Testis (tissue), 5 donors: Measurements from ENCODE around the gene NANOS2. TPM values are rescaled to one million over a fixed set of nuclear protein-coding genes. Genes with fewer than 3 reads are reported as not detected.

ENCODE experiments used
- DNase-seq: peaks from one replicate; pipeline ENCODE4 v3.0.0-alpha.2; 2019
- H3K27ac ChIP-seq, 2 donors: fragments of 200-600 bp; sonication (generic); one replicate each; pipeline ENCODE4 v1.5.1; 2019
- H3K27me3 ChIP-seq: fragments of 200-600 bp; sonication (generic); one replicate; pipeline ENCODE4 v1.5.1; 2019
- H3K36me3 ChIP-seq: fragments of 200-600 bp; sonication (generic); one replicate; pipeline ENCODE4 v1.5.1; 2017; ENCODE audit warnings: low read depth; ENCODE audit errors: missing control alignments
- H3K4me1 ChIP-seq: fragments of 200-600 bp; sonication (generic); one replicate; pipeline ENCODE4 v1.5.1; 2019
- H3K4me3 ChIP-seq, 2 donors: fragments of 200-600 bp; sonication (generic); one replicate each; pipeline ENCODE4 v1.5.1; 2017 to 2019
- H3K9me3 ChIP-seq: fragments of 200-600 bp; sonication (generic); one replicate; pipeline ENCODE4 v1.5.1; 2017
- POLR2A ChIP-seq: fragments of 450-650 bp; IDR thresholded peaks from one replicate; pipeline ENCODE4 v1.6.1; 2017; ENCODE audit warnings: antibody characterized with exemption, mild to moderate bottlenecking, moderate library complexity
- WGBS, 2 donors: methylation state at CpG; one replicate each; pipeline ENCODE4 v1.1.5; 2018; 5-methylcytosine and 5-hydroxymethylcytosine counted together
- intact Hi-C: fragments of 100-400 bp; cut with DNase I; formaldehyde crosslinking; loops from one replicate; pipeline ENCODE4 v1.15.1; 2023; ENCODE audit warnings: low total_unique reads
- long read RNA-seq, 2 donors: transcript quantifications; one replicate each; lab custom pipeline, GENCODE V29; 2026
- polyA plus RNA-seq: library from polyadenylated mRNA; stranded (reverse); fragments of 350-450 nt; fragmentation: Illumina TruSeq; extraction: RNeasy Lipid Tissue Mini Kit (QIAGEN cat#74804); gene quantifications from one replicate; pipeline ENCODE4 v1.2.3, GENCODE V29; 2014; ENCODE audit warnings: low read depth, low replicate concordance; ENCODE audit not compliant: insufficient read depth
- total RNA-seq, 2 donors: library from RNA; depleted of rRNA; stranded (reverse); fragments of >200 nt; gene quantifications; one replicate each; pipeline ENCODE4 v1.2.3, GENCODE V29; 2016
- TF ChIP-seq, protein P1 (sequence below), 3 experiments: fragments of 450-650 bp in 2 of 3; fragments of 200-600 bp in 1 of 3; sonication (generic) in 1 of 3; IDR thresholded peaks; one replicate each; pipeline ENCODE4 v1.5.1; 2016 to 2019; ENCODE audit warnings: antibody characterized with exemption in 3 of 3, mild to moderate bottlenecking in 2 of 3, moderate library complexity in 1 of 3

The NANOS2 gene
- 1 to 10 TPM; 4.8 to 5.1 TPM for total RNA-seq
- 4.8 TPM for polyA plus RNA-seq
- long read RNA-seq, donor 1, transcript NANOS2-201 (1 exons, 1,657 nt) = major isoform, 9 of 9 reads
- long read RNA-seq, donor 1, partial matches to known transcripts = 0 of 9 reads
- long read RNA-seq, donor 1, other reads (novel, unspliced or antisense) = 0 of 9 reads
- long read RNA-seq, donor 2, transcript NANOS2-201 (1 exons, 1,657 nt) = major isoform, 16 of 16 reads
- long read RNA-seq, donor 2, partial matches to known transcripts = 0 of 16 reads
- long read RNA-seq, donor 2, other reads (novel, unspliced or antisense) = 0 of 16 reads

DNA sequence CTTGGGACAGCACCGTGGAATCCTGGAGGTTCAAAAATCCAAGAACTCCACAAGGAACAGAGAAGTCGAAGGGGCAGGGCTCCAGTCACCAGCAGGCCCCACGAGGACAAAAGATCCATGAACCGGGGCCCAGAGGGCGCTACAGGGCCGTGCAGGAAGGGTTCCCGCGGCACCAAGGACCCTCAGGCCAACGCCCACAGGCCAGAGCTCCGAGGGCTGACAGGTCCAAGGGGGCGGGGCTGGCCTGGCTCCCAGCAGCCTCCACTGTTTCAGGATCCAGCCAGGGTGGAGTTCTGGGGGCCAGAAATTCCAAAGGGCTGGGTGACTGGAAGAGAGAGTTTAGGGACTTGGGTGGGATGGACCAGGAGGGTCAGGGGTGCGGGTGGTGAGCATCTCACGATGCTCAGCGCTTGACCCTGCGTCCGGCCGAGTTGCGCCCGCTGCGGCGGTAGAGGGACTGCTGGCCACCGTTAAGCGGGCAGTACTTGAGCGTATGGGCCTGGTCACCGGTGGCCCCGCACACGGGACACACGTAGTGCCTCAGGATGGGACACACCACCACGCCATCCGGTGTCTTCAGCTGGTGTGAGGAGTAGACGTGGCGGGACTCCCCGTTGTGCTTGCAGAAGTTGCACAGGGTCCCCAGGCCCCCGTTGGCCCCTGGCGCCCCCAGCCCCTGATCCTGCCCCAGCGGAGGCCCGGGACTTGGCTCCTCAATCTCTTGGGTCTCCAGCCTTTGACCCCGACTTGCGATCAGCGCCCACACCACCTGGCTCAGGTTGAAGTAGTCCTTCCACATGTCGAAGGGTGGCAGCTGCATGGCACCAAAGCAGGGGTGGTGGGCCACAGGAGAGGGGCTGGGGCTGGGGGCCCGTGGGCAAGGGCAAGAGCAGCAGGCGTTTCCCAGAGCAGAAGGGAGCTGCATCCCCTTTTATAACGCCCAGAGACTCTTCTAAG is at the start of gene NANOS2:
TSS of gene NANOS2 (minus strand) at position 905 of the 957 bp plus-strand sequence. CDS start at position 820, 85 bp downstream.
- WGBS, 2 donors = 42 to 58% methylated on average over 5 to 41 of the region's 44 CpGs
- Histone ChIP-seq H3K4me1 (no peaks in the 10 kb centered on the region), H3K27ac (no peak within 1 kb of the TSS), H3K4me3 (peak within 1 kb of the TSS in 1 of 2 donors; percentile 14), H3K27me3 (no peaks in the 10 kb centered on the region), H3K9me3 (no peaks in the 10 kb centered on the region), H3K36me3 (no peaks in the 10 kb centered on the region)
- DNase-seq = no peak
- intact Hi-C loops = no loop called here
- TF ChIP-seq, protein P1, sequence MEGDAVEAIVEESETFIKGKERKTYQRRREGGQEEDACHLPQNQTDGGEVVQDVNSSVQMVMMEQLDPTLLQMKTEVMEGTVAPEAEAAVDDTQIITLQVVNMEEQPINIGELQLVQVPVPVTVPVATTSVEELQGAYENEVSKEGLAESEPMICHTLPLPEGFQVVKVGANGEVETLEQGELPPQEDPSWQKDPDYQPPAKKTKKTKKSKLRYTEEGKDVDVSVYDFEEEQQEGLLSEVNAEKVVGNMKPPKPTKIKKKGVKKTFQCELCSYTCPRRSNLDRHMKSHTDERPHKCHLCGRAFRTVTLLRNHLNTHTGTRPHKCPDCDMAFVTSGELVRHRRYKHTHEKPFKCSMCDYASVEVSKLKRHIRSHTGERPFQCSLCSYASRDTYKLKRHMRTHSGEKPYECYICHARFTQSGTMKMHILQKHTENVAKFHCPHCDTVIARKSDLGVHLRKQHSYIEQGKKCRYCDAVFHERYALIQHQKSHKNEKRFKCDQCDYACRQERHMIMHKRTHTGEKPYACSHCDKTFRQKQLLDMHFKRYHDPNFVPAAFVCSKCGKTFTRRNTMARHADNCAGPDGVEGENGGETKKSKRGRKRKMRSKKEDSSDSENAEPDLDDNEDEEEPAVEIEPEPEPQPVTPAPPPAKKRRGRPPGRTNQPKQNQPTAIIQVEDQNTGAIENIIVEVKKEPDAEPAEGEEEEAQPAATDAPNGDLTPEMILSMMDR (IDR thresholded peaks at IDR 0.05) = no peak
- no peak for TF ChIP-seq POLR2A

DNA sequence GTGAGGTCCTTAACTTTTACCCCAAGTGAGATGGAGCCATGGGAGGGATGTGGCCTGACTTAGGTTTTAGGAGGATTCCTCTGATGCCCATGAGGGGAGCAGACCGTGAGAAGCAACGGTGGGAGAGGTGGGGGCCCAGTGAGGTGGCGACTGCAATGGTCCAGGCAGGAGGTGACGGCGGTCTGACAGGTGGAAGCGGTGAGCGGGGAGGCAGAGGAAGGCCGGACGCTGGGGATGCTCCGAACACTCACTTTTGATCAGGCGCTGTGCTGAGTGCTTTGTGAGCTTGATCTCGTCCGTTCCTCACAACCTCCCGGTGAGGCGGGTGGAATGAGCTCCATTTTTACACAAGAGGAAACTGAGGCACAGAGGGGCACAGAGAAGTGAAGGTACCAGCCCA is 47.4 kb upstream of the NANOS2 start:
- Histone ChIP-seq H3K36me3 (no peaks in the 10 kb centered on the region), H3K4me3 (no peak overlapping the region), H3K4me1 (peaks cover 7% of the 10 kb centered on the region), H3K27me3 (no peaks in the 10 kb centered on the region), H3K9me3 (no peaks in the 10 kb centered on the region), H3K27ac (no peak overlapping the region)
- WGBS, 2 donors = 80 to 89% methylated on average over 14 to 15 of the region's 15 CpGs
- TF ChIP-seq, protein P1 (IDR thresholded peaks at IDR 0.05) = no peak
- TF ChIP-seq POLR2A = no peak
- intact Hi-C loops = no loop called here
- DNase-seq = no peak

DNA sequence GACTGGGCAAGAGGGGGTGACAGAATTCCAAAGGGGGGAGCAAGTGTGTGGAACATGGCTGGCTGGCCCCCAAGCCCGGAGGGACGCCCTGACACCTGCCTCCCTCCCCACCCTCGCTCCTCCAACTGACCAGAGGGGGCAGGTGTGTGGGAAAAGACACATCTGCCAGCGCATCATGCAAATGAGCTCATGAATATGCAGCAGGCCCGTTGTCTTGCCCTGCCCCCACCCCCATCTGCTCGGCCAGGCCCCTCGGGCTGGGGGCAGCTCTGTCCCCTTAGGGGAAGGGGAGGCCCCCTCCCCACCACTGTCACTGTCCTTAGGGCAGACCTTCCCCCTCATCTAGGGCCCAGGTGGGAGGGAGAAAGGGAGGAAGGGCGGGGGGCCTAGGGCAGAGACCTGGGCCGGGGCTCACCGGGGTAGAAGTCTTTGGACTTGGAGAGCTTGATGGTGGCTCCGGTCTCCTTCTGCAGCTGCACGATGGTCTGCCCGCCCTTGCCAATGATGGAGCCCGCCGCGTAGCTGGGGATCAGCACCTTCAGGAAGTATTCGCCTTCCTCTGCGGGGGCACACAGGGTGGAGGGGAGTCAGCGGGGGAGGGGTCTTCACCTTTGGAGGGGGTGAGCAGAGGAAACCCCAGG is 46.1 kb upstream of the NANOS2 start:
- WGBS, 2 donors = 12 to 16% methylated on average over 16 to 19 of the region's 19 CpGs
- intact Hi-C loops = no loop called here
- DNase-seq = peak; percentile 36
- Histone ChIP-seq H3K9me3 (no peaks in the 10 kb centered on the region), H3K36me3 (no peaks in the 10 kb centered on the region), H3K4me3 (no peak overlapping the region), H3K27me3 (no peaks in the 10 kb centered on the region), H3K27ac (no peak overlapping the region), H3K4me1 (peaks cover 7% of the 10 kb centered on the region)
- TF ChIP-seq, protein P1 (IDR thresholded peaks at IDR 0.05) = no peak

DNA sequence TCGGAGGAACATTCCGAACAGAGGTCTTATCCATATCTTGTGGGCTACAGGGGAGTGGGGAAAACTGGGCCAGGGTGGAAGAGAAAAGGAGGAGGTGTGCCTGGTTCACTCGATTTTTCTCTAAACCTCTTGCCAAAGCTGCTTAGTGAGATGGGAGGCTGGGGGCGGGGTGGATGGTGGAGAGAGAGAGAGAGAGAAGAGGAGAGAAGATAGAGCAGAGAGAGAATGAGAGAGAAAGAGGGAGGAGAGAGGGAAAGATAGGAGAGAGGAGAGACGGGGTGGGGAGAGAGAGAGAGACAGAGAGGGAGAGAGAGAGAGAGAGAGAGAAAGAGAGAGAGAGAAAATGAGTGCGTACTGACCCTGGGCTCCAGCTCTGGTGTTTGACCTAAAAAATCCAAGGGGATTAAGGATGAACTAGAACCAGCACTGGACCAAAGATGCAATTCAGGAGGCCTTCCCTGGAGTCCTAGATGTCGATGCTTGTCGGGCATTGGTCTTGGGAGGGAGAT is 45.0 kb upstream of the NANOS2 start:
- H3K4me1 ChIP-seq = peaks cover 7% of the 10 kb centered on the region
- no peak overlapping the region for H3K27ac ChIP-seq
- no peak for DNase-seq
- TF ChIP-seq, protein P1 (IDR thresholded peaks at IDR 0.05) = no peak
- TF ChIP-seq POLR2A = no peak
- no peaks in the 10 kb centered on the region for H3K9me3 ChIP-seq
- no peaks in the 10 kb centered on the region for H3K36me3 ChIP-seq
- no peak overlapping the region for H3K4me3 ChIP-seq
- WGBS, 2 donors = 29 to 38% methylated on average over 8 of the region's 8 CpGs
- no peaks in the 10 kb centered on the region for H3K27me3 ChIP-seq
- intact Hi-C loops = no loop called here
